Measurements from ENCODE around the gene DNAJC6. TPM values are rescaled to one million over a fixed set of nuclear protein-coding genes. Genes with fewer than 3 reads are reported as not detected.

The DNAJC6 gene
- total RNA-seq, 3 donors from 2014 or later (not counting 1 experiment from before 2014, with no cell fraction given), result 0.77 to 1.2 (median 0.89) TPM

- ATAC-seq (no peak), DNase-seq (no peak)
- Histone ChIP-seq H3K36me3 (ENCODE audit: control insufficient read depth, insufficient read depth, low read length) (no peaks in the 10 kb centered on the region), H3K9me3 (ENCODE audit: control insufficient read depth, insufficient read depth, low read length) (no peaks in the 10 kb centered on the region), H3K27ac (ENCODE audit: low read length) (no peak overlapping the region), H3K27me3 (ENCODE audit: control insufficient read depth, insufficient read depth, low read length) (no peaks in the 10 kb centered on the region), H3K4me3 (ENCODE audit: low read length) (no peak overlapping the region), H3K4me1 (ENCODE audit: control insufficient read depth, insufficient read depth, low read length) (no peaks in the 10 kb centered on the region)
- no peak overlapping the region for H3K4me3 Mint-ChIP-seq
- intact Hi-C loops (cut with micrococcal nuclease), result no loop called here
- peaks cover 2 to 11% of the 10 kb centered on the region in 2 donors for H3K27me3 Mint-ChIP-seq (ENCODE audit: low read depth in 2 of 2)
- no peak overlapping the region for H3K27ac Mint-ChIP-seq
- H3K9me3 Mint-ChIP-seq, result no peaks in the 10 kb centered on the region
- no peak for TF ChIP-seq CTCF (IDR thresholded peaks at IDR 0.05)
- no peaks in the 10 kb centered on the region for H3K4me1 Mint-ChIP-seq
- no peaks in the 10 kb centered on the region for H3K36me3 Mint-ChIP-seq
- 95% methylated on average over 5 of the region's 5 CpGs for WGBS (ENCODE audit: insufficient coverage)
Measured at GRCh38 chr1:65360648-65361047, 51.3 kb downstream of the DNAJC6 start.

GRCh38 chr1:65362545-65362944 lies 53.2 kb downstream of the DNAJC6 start:
- no peaks in the 10 kb centered on the region for H3K4me1 ChIP-seq (ENCODE audit: control insufficient read depth, insufficient read depth, low read length)
- WGBS (ENCODE audit: insufficient coverage), result 93% methylated on average over 3 of the region's 3 CpGs
- no peaks in the 10 kb centered on the region for H3K9me3 ChIP-seq (ENCODE audit: control insufficient read depth, insufficient read depth, low read length)
- TF ChIP-seq CTCF (IDR thresholded peaks at IDR 0.05), result no peak
- Mint-ChIP-seq H3K27ac (no peak overlapping the region), H3K27me3 (ENCODE audit: low read depth in 2 of 2) (peaks cover 2 to 11% of the 10 kb centered on the region in 2 donors), H3K9me3 (no peaks in the 10 kb centered on the region), H3K36me3 (no peaks in the 10 kb centered on the region), H3K4me1 (no peaks in the 10 kb centered on the region), H3K4me3 (no peak overlapping the region)
- no peak for ATAC-seq
- H3K4me3 ChIP-seq (ENCODE audit: low read length), result no peak overlapping the region
- H3K27ac ChIP-seq (ENCODE audit: low read length), result no peak overlapping the region
- H3K27me3 ChIP-seq (ENCODE audit: control insufficient read depth, insufficient read depth, low read length), result no peaks in the 10 kb centered on the region
- no peaks in the 10 kb centered on the region for H3K36me3 ChIP-seq (ENCODE audit: control insufficient read depth, insufficient read depth, low read length)
- DNase-seq, result no peak
- intact Hi-C loops (cut with micrococcal nuclease), result no loop called here

- WGBS (ENCODE audit: insufficient coverage), result 98% methylated on average over 2 of the region's 2 CpGs
- no peak overlapping the region for H3K4me3 ChIP-seq (ENCODE audit: low read length)
- H3K36me3 Mint-ChIP-seq, result no peaks in the 10 kb centered on the region
- no peaks in the 10 kb centered on the region for H3K9me3 ChIP-seq (ENCODE audit: control insufficient read depth, insufficient read depth, low read length)
- DNase-seq (no peak), ATAC-seq (no peak)
- H3K4me1 Mint-ChIP-seq, result no peaks in the 10 kb centered on the region
- no peak overlapping the region for H3K27ac Mint-ChIP-seq
- intact Hi-C loops (cut with micrococcal nuclease), result no loop called here
- no peaks in the 10 kb centered on the region for H3K4me1 ChIP-seq (ENCODE audit: control insufficient read depth, insufficient read depth, low read length)
- no peak overlapping the region for H3K27ac ChIP-seq (ENCODE audit: low read length)
- H3K27me3 ChIP-seq (ENCODE audit: control insufficient read depth, insufficient read depth, low read length), result no peaks in the 10 kb centered on the region
- no peaks in the 10 kb centered on the region for H3K36me3 ChIP-seq (ENCODE audit: control insufficient read depth, insufficient read depth, low read length)
- H3K9me3 Mint-ChIP-seq, result no peaks in the 10 kb centered on the region
- TF ChIP-seq CTCF (IDR thresholded peaks at IDR 0.05), result no peak
- no peak overlapping the region for H3K4me3 Mint-ChIP-seq
- peaks cover 2 to 11% of the 10 kb centered on the region in 2 donors for H3K27me3 Mint-ChIP-seq (ENCODE audit: low read depth in 2 of 2)
Measured at GRCh38 chr1:65363484-65363883, 54.1 kb downstream of the DNAJC6 start.

GRCh38 chr1:65368403-65368802 lies 59.1 kb downstream of the DNAJC6 start:
- Histone ChIP-seq H3K27ac (ENCODE audit: low read length) (no peak overlapping the region), H3K36me3 (ENCODE audit: control insufficient read depth, insufficient read depth, low read length) (no peaks in the 10 kb centered on the region), H3K9me3 (ENCODE audit: control insufficient read depth, insufficient read depth, low read length) (no peaks in the 10 kb centered on the region), H3K4me3 (ENCODE audit: low read length) (no peak overlapping the region), H3K27me3 (ENCODE audit: control insufficient read depth, insufficient read depth, low read length) (no peaks in the 10 kb centered on the region), H3K4me1 (ENCODE audit: control insufficient read depth, insufficient read depth, low read length) (no peaks in the 10 kb centered on the region)
- no peak for DNase-seq
- H3K4me3 Mint-ChIP-seq, result no peak overlapping the region
- peaks cover 0 to 5% of the 10 kb centered on the region in 2 donors for H3K27me3 Mint-ChIP-seq (ENCODE audit: low read depth in 2 of 2)
- no peak overlapping the region for H3K27ac Mint-ChIP-seq
- intact Hi-C loops (cut with micrococcal nuclease), result no loop called here
- WGBS (ENCODE audit: insufficient coverage), result 93% methylated on average over 2 of the region's 2 CpGs
- ATAC-seq, result no peak
- no peaks in the 10 kb centered on the region for H3K36me3 Mint-ChIP-seq
- H3K9me3 Mint-ChIP-seq, result no peaks in the 10 kb centered on the region
- no peaks in the 10 kb centered on the region for H3K4me1 Mint-ChIP-seq
- TF ChIP-seq CTCF (IDR thresholded peaks at IDR 0.05), result no peak

All from natural killer cell (primary cell).